ENCODE data around the gene MPIG6B.

MPIG6B gene

DNA sequence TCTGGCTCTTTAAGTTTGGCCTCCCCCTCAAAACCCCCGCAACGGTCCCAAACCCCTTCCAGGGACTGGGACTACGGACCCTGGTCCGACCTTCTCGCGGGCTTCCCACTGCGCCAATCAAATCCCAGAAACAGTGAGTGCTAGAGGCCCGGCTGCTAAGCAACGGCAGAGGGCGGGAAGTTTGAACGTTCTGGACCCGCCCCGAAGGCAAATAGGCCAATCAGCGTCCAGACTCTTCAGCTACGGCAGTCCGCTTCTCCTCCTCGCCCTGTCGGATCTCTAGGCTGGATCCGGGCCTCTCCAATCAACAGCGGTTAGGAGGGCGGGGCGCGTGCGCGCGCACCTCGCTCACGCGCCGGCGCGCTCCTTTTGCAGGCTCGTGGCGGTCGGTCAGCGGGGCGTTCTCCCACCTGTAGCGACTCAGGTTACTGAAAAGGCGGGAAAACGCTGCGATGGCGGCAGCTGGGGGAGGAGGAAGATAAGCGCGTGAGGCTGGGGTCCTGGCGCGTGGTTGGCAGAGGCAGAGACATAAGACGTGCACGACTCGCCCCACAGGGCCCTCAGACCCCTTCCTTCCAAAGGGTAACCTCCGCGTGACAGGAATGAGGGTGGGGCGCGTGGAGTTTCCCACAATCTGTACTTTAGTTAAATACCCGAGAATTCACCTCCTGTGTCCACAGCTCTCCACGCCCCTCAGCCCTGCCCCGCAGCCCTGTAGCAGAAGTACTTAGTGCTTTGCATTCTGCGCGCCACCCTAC, 16.6 kb downstream of the MPIG6B start, which contains the start of gene MSH5:
MSH5 (plus strand) TSS at position 367 of the 758 bp plus-strand sequence. CDS start 462 bp downstream, outside the sequence.
- DNase-seq = peak; percentile 97

DNA sequence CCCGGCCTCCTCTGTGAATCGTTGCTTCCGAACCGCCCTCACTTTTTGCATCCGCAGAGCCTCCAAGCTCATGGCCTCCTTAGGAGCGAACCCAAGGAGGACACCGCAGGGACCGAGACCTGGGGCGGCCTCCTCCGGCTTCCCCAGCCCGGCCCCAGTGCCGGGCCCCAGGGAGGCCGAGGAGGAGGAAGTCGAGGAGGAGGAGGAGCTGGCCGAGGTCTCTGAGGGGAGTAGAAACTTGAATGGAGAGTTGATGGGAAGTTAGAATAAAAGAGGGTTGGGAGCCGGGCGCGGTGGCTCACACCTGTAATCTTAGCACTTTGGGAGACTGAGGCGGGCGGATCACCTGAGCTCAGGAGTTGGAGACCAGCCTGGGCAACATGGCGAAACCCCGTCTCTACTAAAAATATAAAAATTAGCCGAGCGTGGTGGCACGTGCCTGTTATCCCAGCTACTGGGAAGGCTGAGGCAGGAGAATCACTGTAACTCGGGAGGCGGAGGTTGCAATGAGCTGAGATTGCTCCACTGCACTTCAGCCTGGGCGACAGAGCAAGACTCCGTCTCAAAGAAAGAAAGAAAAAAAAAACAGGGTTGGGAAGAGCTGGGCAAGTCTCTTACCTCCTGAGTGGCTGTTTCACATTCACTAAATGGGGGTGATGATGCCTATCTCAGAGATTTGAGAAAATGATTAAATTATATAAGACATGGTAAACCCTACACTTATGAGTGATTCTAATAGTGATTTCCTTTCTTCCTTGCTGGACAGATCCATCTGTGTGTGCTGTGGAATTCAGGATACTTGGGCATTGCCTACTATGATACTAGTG, 17.4 kb downstream of the MPIG6B start:
- no peak for DNase-seq

DNA sequence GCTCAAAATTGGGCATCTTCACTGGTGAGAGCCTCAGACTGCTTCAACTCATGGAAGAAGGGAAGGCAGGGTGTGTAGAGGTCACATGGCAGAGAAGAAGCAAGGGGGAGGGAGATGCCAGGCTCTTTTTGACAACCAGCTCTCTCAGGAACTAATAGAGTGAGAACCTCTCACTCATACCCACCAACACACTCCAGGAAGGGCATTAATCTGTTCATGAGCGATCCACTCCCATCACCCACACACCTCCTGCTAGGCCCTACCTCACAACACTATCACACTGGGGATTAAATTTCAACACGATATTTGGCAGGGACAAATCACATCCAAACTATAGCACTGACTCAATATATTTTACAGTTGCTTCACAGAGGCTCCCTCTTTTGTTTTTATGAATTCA, 18.6 kb downstream of the MPIG6B start:
- no peak for DNase-seq

DNA sequence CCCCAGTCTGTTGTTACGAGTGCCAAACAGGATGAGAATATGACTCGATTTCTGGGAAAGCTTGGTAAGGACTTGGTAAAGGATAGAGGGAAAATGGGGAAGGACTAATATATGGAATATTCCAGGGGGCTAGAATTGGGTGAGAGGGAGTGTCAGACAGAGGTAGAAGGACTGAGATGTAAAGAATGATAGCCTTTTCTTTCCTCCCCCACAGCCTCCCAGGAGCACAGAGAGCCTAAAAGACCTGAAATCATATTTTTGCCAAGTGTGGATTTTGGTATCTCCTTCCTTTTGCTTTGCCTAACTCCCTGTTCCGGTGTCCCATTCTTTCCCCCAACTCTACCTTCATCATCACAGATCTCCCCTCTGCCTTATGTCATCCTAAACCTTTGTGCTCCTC, 19.7 kb downstream of the MPIG6B start:
- no peak for DNase-seq

DNA sequence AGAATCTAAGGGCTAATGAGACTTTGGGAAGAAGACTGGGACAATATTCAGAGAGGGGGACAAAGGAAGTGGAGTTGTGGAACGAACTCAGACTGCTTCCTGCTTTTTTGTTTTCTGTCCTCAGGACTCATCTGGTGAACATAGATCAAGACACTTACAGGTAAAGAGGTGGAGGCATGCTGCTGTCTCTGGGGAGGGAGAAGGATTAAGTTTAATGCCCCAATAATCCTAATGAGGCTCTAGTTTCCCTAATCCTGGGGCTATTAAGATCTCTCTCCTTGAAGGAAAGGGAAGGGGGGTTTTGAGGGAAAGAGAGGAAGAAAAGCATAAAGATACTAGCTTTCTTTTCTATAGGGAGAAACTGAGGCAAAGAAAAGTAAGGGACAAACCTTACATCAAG, 21.2 kb downstream of the MPIG6B start:
- no peak for DNase-seq

DNA sequence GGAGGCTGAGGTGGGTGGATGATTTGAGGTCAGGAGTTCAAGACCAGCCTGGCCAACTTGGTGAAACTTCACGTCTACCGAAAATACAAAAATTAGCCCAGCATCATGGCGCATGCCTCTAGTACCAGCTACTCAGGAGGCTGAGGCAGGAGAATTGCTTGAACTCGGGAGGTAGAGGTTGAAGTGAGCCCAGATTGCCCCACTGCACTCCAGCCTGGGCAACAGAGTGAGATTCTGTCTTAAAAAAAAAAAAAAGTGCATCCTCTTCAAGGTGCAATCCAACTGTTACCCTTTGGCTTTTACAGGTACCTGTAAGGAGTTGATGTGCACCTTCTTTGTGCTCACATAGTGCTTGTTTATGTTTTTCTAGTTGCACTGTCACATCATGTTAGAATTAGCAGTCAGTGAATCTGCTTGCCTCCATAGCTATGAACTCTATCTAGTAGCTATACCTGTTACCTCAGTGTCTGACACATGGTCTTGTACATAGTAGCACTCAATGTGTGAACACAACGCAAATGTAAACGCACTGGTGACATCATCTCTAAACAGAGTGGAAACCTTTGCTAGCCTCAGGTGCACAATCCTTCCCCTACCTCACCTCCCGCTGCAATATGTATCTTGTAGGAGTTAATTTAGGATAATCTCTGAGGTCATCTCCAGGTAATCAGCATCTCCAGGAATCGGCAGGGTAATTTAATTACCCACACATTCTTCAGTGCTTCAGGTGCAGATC, 26.3 kb downstream of the MPIG6B start:
- DNase-seq = no peak

DNA sequence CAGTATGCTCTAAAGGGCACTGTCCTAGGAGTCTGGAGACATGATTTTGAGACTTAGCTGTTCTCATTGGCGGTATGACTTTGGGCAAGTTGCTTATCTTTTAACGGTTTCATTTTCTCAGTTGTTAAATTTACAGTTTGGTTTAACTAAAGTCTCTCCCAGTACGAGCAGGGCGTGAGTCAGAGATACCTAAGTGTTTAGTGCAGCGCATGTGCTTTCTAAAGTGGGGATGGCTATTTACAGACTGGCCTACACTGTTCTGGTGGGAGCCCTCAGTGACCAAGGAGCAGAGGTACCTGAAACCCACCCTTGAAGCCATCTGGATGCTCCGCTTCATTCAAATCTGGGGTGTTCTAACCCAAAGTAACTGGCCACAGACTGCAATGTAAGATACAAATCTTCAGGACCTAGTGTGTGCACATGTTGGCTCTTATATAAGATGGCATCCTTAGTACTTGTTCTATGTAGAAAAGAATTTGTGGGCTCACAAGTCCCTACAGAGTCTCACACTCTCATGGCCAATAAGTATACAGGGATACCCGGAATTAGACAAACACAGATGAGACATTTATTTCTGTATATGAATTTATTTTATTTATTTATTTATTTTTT, 27.3 kb downstream of the MPIG6B start:
- no peak for DNase-seq

DNA sequence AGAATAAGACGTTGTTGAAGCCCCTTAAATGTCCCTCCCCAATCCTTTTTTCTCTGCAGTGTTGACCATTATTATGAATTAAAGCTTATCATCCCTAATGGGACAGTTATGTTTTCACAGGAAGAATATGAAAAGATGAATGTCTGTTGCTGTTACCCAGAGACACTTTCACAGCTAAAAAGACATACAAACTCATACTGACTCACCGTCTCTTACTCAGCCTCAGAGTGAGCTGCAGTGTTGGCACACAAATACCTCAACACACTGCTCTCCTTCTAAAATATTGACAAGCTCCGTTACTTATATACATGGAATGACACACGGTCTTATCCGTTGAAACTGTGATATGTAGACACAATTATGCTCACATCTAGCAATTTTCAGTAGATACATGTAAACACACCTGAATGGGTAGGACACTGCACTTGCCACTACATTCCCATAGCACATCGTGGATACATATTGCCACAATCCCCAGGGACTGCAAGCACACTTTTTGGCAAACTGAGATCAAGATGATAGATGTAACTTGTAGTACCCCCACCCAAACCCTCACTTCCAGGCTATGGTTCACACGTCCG, 29.7 kb downstream of the MPIG6B start:
- DNase-seq = no peak

DNA sequence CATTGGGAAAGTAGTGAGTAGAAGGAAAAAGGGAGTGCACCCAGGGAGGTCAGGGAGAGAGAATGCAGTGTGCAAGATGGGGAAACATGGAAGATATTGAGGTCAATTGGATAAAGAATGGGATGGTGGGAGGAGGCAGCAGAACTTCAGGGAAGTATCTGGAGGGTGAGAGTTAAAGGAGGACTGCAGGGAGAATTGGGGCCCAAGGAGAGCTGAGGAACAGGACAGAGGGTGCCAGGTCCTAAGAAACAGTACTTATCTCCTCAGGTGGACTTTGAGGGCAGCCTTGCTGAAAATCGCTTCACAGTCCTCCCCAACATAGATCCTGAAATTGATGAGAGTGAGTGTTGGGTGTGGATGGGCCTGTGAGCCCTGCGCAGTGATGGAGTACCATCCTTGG, 35.1 kb downstream of the MPIG6B start:
- no peak for DNase-seq

DNA sequence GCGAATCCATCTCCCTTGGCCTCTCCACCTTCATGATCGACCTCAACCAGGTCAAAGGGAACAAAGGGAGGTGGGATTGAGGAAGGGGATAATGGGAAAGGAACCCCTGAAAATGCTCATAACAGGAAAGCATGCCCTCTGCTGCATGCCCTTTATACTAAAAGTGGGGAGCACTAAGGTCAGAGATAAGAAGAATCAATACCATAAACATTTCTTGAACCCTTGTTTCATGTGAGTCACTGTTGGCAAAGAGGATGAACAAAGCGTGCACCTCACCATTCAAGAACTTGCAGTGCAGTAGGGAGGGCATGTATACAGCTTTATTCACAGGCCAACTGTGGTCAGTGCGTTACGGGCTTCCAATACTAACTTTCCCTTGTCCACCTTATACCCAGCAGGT, 37.6 kb downstream of the MPIG6B start:
- no peak for DNase-seq

DNA sequence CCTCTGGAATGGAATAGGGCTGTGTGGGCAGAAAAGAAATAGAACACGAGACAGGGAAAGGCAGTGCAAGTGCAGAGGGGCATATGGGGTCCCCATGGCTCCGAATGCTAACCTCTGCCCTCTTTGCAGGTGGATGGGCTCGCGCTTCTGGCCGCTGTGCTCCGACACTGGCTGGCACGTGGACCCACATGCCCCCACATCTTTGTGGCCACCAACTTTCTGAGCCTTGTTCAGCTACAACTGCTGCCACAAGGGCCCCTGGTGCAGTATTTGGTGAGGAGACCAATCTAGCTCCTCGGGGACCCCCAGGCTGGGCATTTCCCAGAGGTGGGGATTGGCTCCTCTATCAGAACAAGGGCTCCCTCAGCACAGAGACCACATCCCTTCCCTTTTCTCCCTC, 38.2 kb downstream of the MPIG6B start:
- DNase-seq = no peak

DNA sequence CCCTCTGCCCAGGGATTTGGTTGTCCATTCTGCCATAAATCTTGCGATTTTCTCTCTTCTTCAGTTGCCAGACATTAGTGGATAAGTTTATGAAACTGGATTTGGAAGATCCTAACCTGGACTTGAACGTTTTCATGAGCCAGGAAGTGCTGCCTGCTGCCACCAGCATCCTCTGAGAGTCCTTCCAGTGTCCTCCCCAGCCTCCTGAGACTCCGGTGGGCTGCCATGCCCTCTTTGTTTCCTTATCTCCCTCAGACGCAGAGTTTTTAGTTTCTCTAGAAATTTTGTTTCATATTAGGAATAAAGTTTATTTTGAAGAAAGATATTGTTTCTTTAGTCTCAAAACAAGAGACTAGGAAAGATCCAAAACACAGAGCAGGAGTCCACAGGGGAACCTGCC, 39.2 kb downstream of the MPIG6B start, which contains the start of gene SAPCD1:
SAPCD1 (plus strand) TSS at position 301 of the 400 bp plus-strand sequence. CDS start 399 bp downstream, outside the sequence.
- DNase-seq = no peak

DNA sequence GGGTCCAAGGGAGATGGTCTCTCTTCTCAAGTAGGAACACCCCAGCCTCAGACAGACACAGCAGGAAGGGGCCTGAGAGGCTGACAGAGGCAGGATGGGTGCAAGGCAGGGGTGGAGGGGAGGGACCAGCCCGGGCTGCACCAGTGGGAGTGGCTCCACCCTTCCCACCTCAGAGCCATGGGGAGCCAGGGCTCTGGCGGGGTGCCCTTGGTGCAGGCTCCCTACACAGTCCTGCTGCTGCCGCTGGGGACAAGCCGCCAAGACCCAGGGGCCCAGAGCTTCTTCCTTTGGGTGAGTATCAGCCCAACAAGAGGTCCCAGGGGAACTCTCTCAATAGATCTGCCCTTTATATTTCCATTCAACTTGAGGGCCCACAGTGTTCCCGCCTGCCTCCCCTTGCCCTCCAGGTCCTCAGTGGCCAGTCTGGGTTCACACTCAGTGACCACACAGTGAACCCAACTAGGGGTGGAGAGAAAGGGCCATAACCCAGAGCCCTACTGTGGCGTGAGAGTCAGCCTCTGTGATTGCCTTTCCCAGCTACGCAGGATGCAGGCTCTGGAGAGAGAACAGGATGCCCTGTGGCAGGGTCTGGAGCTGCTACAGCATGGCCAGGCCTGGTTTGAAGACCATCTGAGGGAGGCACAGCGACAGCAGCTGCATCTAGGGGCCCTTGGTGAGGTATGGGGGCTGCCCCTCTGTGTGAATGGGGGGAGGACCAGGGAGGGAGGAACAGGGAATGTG, 39.9 kb downstream of the MPIG6B start:
- no peak for DNase-seq

DNA sequence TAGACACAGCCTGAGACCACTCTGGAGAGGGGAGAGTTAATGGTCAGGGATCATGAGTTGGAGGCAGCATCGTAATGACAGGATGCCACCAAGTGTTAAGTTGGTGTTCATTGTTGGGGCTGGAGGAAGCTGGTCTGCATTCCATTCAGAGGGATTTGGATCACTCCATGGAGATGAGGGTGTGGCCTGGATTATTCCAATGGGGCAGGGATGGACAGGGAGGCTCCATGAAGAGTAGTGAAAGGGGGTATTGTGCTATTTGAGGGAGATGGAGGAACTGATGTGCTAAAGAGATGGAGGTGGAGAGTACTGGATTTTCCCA, 40.4 kb downstream of the MPIG6B start:
- no peak for DNase-seq

DNA sequence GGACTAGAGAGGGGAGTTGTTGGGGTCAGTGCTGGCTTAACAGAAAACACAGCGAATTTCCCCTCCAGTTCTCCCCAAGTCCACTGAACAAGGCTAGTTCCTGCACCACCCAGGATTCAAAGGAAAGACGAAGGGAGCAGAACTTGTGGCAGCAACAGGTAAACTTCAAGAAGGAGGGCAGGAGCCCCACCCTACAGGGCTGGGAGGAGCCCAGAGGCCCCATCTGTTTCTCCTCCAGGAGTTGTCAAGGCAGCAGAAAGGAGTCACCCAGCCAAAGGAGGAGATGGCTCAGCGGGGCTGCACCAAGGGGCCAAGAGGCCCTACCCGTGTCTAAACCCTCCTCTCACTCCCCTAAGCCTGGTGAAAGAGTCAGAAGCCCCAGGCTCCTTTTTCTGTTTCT, 41.0 kb downstream of the MPIG6B start:
- no peak for DNase-seq

DNA sequence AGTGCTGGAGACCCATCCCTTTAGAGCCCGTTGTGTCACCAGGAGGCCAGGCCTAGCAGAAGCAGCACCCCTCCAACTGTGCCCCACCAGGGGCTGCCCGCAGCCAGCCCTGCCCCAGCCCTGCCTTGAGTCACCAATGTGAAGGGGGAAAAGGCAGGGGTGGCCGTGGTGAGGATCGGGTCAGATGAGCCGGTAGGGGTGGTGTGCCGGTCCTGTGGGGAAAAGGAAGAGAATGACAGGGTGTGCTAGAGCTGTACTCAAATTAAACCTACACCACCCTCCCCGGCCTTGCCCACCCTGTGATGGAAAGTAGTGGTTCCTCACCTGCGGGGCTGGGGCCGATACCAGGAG, 42.4 kb downstream of the MPIG6B start:
- no peak for DNase-seq

DNA sequence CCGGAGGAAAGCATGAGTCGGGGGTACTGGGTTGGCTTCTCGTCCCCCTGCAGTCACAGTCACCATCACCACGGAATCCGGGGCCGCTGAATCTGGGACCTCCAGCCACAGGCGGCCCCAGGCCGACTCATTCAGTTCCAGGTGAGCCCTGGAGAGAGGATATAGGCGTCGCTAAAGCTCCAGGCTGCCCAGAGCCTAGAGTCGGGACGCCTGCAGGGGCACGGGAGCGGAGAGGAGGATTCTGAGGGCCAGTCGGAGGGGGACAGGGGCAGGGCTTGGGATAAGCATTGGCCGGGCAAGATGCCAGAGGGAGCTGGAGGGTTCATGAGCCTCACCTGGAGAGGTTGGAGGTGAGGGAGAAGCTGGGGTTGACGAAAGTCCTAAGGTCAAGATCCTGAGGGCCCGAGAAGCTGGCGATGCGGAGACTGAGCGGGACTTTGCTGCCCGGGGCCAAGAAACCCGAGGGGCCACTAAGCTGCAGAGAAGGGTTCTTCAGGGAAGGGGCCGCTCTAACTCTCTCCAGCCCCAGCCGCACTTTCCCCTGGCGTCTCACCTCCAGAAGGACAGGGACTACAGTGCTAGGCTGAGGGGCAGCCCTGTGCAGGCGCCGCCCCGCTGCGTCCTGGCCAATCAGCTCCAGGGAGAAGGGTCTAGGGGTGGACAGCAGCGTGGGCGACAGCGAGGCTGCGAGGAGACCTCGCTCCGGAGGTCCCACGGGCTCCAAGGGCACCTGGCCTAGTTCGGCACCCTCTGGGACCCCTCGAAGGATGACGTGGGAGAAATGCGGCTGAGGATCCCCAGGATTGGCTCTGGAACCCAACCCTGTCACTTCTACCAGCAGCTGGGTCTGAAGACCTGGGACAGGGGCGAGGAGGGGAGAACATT, 43.0 kb downstream of the MPIG6B start:
- DNase-seq = no peak

DNA sequence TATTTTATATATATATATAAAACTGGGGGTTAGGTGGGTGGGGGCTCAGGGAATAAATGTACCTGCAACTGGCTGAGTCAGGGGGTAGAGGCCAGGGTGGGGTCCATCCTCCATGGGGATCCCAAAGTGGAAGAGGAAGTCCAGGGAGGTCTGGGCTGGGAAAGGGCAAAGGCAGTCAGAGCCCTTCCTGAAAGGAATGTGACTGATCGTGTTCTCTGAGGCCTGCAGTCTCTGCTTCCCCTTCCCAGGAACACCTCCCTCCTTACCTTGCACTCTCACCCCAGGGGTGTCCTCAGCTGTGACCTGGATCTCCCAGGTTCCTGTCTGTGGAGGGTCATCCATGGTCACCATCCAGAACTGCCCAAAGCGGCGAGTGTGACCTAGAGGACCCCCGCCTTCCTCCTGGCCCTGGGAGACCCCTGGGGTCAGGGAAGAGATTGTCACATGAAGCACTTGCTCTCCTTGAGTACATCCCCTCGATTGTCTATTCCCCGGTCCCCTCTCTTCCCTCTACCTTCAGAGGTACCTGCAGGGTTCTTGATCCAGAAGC, 44.0 kb downstream of the MPIG6B start:
- no peak for DNase-seq

DNA sequence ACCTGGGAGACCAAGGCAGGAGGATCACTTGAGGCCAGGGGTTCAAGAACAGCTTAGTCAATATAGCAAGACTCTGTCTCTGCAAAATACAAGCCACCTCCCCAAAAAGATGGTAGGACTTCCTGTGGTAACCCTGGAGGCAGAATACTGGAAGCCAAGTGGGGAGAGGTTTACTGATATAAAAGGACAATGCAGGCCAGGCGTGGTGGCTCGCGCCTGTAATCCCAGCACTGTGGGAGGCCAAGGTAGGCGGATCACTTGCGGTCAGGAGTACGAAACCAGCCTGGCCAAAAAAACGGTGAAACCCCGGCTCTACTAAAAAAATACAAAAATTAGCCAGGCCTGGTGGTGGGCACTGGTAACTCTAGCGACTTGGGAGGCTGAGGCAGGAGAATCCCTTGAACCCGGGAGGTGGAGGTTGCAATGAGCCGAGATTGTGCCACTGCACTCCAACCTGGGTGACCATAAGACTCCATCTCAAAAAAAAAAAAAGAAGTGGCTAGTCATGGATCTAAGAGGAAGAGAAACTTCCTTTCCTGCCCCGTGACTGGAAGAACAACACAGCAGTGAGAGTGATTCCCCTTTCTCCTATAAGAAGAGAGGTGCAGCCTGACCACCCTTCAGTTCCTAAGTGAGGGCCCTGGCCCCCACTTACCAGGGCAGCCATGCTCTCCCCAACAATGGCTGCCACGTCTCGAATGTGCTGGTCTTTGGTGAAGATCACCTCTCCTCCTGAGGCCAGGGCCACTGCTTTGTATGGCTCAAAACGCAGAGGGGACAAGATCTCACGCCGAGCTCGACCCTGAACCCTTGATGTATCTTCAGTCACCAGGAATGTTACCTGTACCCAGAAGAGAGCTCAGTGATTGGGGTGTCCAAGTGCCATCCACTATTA, 45.4 kb downstream of the MPIG6B start:
- DNase-seq = no peak

Data from NCI-H1092 treated with DMSO at 0.1 percent for 48 hours (cell line).